A549 (cell line): ENCODE measurements around the gene SMIM20. TPM values are rescaled to one million over a fixed set of nuclear protein-coding genes. Genes with fewer than 3 reads are reported as not detected.

ENCODE experiments used
- ATAC-seq, 2 experiments: fragments of 200-7000 bp in 1 of 2; fragments of >200 bp in 1 of 2; cut with Nextera tagmentation in 1 of 2; cut with Tn5 transposase in 1 of 2; 3 replicates each; pipeline versions ENCODE4 v1.8.0 to v1.9.1; 2018 to 2020; ENCODE audit warnings: mild to moderate bottlenecking in 1 of 2, moderate library complexity in 1 of 2
- CTCF ChIA-PET: fragments of 300-600 bp; sonication (Branson Sonifier 250); formaldehyde crosslinking; extraction: SDS; loops from one replicate; lab custom pipeline; 2021; ENCODE audit warnings: antibody characterized with exemption, inconsistent platforms; lab: Yijun Ruan, JAX
- POLR2A ChIA-PET: fragments of 350-600 bp; formaldehyde crosslinking; extraction: SDS; loops from one replicate; lab custom pipeline; 2021; ENCODE audit warnings: antibody characterized with exemption, inconsistent platforms; lab: Yijun Ruan, JAX
- DNase-seq, 2 experiments: peaks; one replicate each; pipeline versions ENCODE4 v3.0.0 to v3.0.0-alpha.2; 2011 to 2016; ENCODE audit warnings: low read depth in 1 of 2, low spot score in 1 of 2
- FAIRE-seq: peaks from 2 replicates; lab custom pipeline; 2011; peaks lifted over from hg19 to GRCh38; lab: Jason Lieb, UNC
- H3K27ac ChIP-seq, 2 experiments: fragments of >200 bp; sonication (Bioruptor Twin); formaldehyde crosslinking; 3 replicates each; pipeline ENCODE4 v1.5.1; 2016 to 2017
- H3K4me1 ChIP-seq: fragments of >200 bp; sonication (Bioruptor Twin); formaldehyde crosslinking; 3 replicates; pipeline ENCODE4 v1.6.1; 2016
- H3K4me2 ChIP-seq: fragments of >200 bp; sonication (Bioruptor Twin); formaldehyde crosslinking; 3 replicates; pipeline ENCODE4 v1.6.1; 2016
- H3K4me3 ChIP-seq: fragments of >200 bp; sonication (Bioruptor Twin); formaldehyde crosslinking; 3 replicates; pipeline ENCODE4 v1.5.1; 2016
- H3K9me3 ChIP-seq: fragments of >200 bp; sonication (Bioruptor Twin); formaldehyde crosslinking; 3 replicates; pipeline ENCODE4 v1.6.1; 2016
- CBX8 ChIP-seq: fragments of 200-600 bp; sonication (generic); IDR thresholded peaks from 2 replicates; pipeline ENCODE4 v1.6.1; 2016
- CEBPB ChIP-seq, 2 experiments: fragments of >200 bp in 1 of 2; sonication (Bioruptor Twin) in 1 of 2; formaldehyde crosslinking in 1 of 2; IDR thresholded peaks; 2 replicates each; pipeline ENCODE4 v1.6.1; 2012 to 2016
- CHD2 ChIP-seq: fragments of 150-350 bp; IDR thresholded peaks from 2 replicates; pipeline ENCODE4 v1.6.1; 2014; ENCODE audit warnings: low read length; ENCODE audit not compliant: partially characterized antibody
- EHF ChIP-seq: fragments of 250-450 bp; sonication (Bioruptor Pico); IDR thresholded peaks from 2 replicates; pipeline ENCODE4 v1.5.0; 2020; ENCODE audit warnings: mild to moderate bottlenecking
- EHMT2 ChIP-seq: fragments of 200-600 bp; sonication (generic); IDR thresholded peaks from 2 replicates; pipeline ENCODE4 v1.6.1; 2016; ENCODE audit warnings: antibody characterized with exemption, low read depth, mild to moderate bottlenecking, moderate library complexity
- EP300 ChIP-seq, 2 experiments: fragments of >200 bp; sonication (Bioruptor Twin); formaldehyde crosslinking; IDR thresholded peaks; 2 replicates in 1 of 2; 3 replicates in 1 of 2; pipeline ENCODE4 v1.6.1; 2016 to 2017
- ESRRA ChIP-seq: fragments of 150-350 bp; IDR thresholded peaks from 2 replicates; pipeline ENCODE4 v1.6.1; 2014; ENCODE audit warnings: mild to moderate bottlenecking, low read length, borderline replicate concordance
- FOSB ChIP-seq: fragments of 250-450 bp; sonication (Bioruptor Pico); IDR thresholded peaks from 2 replicates; pipeline ENCODE4 v1.5.0; 2020; ENCODE audit warnings: mild to moderate bottlenecking, moderate library complexity
- FOSL2 ChIP-seq, 2 experiments: fragments of 450-650 bp in 1 of 2; fragments of >200 bp in 1 of 2; sonication (Bioruptor Twin) in 1 of 2; formaldehyde crosslinking; IDR thresholded peaks; 2 replicates each; pipeline versions ENCODE4 v1.5.0 to v1.6.1; 2016 to 2020; ENCODE audit warnings: mild to moderate bottlenecking in 1 of 2, moderate library complexity in 1 of 2
- FOXS1 ChIP-seq: fragments of 250-450 bp; sonication (Bioruptor Pico); IDR thresholded peaks from 2 replicates; pipeline ENCODE4 v1.5.0; 2020; ENCODE audit warnings: mild to moderate bottlenecking, moderate library complexity
- GATA3 ChIP-seq: IDR thresholded peaks from 2 replicates; pipeline ENCODE4 v1.6.1; 2012; ENCODE audit warnings: borderline replicate concordance
- HDAC2 ChIP-seq: fragments of 200-600 bp; sonication (generic); IDR thresholded peaks from 2 replicates; pipeline ENCODE4 v1.6.1; 2016
- KDM5A ChIP-seq: fragments of 200-600 bp; sonication (generic); IDR thresholded peaks from 2 replicates; pipeline ENCODE4 v1.6.1; 2016; ENCODE audit warnings: antibody characterized with exemption, mild to moderate bottlenecking
- MAFK ChIP-seq: fragments of 450-650 bp; IDR thresholded peaks from 2 replicates; pipeline ENCODE4 v1.6.1; 2014; ENCODE audit not compliant: partially characterized antibody
- MAZ ChIP-seq: fragments of 150-350 bp; IDR thresholded peaks from 2 replicates; pipeline ENCODE4 v1.6.1; 2014; ENCODE audit warnings: antibody characterized with exemption, low read depth, low read length, borderline replicate concordance
- NFE2L2 ChIP-seq: fragments of 150-350 bp; conservative IDR thresholded peaks from 2 replicates; pipeline ENCODE4 v1.6.1; 2014; ENCODE audit warnings: low read length
- NPAS2 ChIP-seq: fragments of 250-450 bp; sonication (Bioruptor Pico); IDR thresholded peaks from 2 replicates; pipeline ENCODE4 v1.8.0; 2022; ENCODE audit warnings: mild to moderate bottlenecking, moderate library complexity, borderline replicate concordance
- PHF8 ChIP-seq: fragments of 200-600 bp; sonication (generic); IDR thresholded peaks from 2 replicates; pipeline ENCODE4 v1.6.1; 2016; ENCODE audit warnings: low read depth, mild to moderate bottlenecking, antibody characterized with exemption, moderate library complexity, borderline replicate concordance
- POLR2A ChIP-seq: IDR thresholded peaks from 2 replicates; pipeline ENCODE4 v1.6.1; 2012; ENCODE audit warnings: mild to moderate bottlenecking, low read length
- RAD21 ChIP-seq, 2 experiments: fragments of >200 bp in 1 of 2; sonication (Bioruptor Twin) in 1 of 2; formaldehyde crosslinking in 1 of 2; IDR thresholded peaks in 1 of 2; conservative IDR thresholded peaks in 1 of 2; 2 replicates in 1 of 2; 3 replicates in 1 of 2; pipeline ENCODE4 v1.6.1; 2012 to 2018; ENCODE audit warnings: inconsistent platforms in 1 of 2
- REST ChIP-seq: fragments of 200-600 bp; sonication (generic); IDR thresholded peaks from 2 replicates; pipeline ENCODE4 v1.6.1; 2016; ENCODE audit warnings: antibody characterized with exemption, mild to moderate bottlenecking, moderate library complexity
- RFX5 ChIP-seq: fragments of 450-650 bp; IDR thresholded peaks from 2 replicates; pipeline ENCODE4 v1.7.1; 2014; ENCODE audit warnings: antibody characterized with exemption, mild to moderate bottlenecking, moderate library complexity
- TP53 ChIP-seq: fragments of 250-450 bp; sonication (Bioruptor Pico); IDR thresholded peaks from 2 replicates; pipeline ENCODE4 v1.5.0; 2021; ENCODE audit warnings: mild to moderate bottlenecking, moderate library complexity
- ZFP36 ChIP-seq: fragments of 450-650 bp; IDR thresholded peaks from 2 replicates; pipeline ENCODE4 v1.6.1; 2014; ENCODE audit warnings: borderline replicate concordance; ENCODE audit not compliant: partially characterized antibody
- ZSCAN20 ChIP-seq: fragments of 250-450 bp; sonication (Bioruptor Pico); IDR thresholded peaks from 2 replicates; pipeline ENCODE4 v1.8.0; 2022; ENCODE audit warnings: mild to moderate bottlenecking, moderate library complexity
- WGBS: methylation state at CpG from one replicate; pipeline ENCODE4 v1.1.6; 2017; ENCODE audit errors: missing lambda C conversion rate; 5-methylcytosine and 5-hydroxymethylcytosine counted together
- polyA plus RNA-seq, 4 experiments: library from polyadenylated mRNA; depleted of rRNA in 3 of 4; stranded (reverse); fragments of >200 nt; fragmentation: RNase III in 1 of 4; extraction: RNeasy Plus Mini Kit Qiagen cat#74134 plus additional on column Dnase treatment in 1 of 4; gene quantifications; 2 replicates in 3 of 4; 3 replicates in 1 of 4; pipeline ENCODE4 v1.2.3, GENCODE V29; 2011 to 2017
- TF ChIP-seq, protein P1 (sequence below): fragments of 250-450 bp; sonication (Bioruptor Pico); IDR thresholded peaks from 2 replicates; pipeline ENCODE4 v1.5.0; 2020; ENCODE audit warnings: low read depth, mild to moderate bottlenecking, moderate library complexity

Gene SMIM20
- polyA plus RNA-seq, 2 of the 4 experiments (the other 2 are of a cell fraction): 32.9 to 50.5 TPM

- H3K9me3 ChIP-seq: no peaks in the 10 kb centered on the region
- H3K27ac ChIP-seq: no peak overlapping the region
- H3K4me3 ChIP-seq: no peak overlapping the region
- H3K4me1 ChIP-seq: no peaks in the 10 kb centered on the region
- H3K4me2 ChIP-seq: no peak overlapping the region
- ChIA-PET CTCF (interaction anchor here (2.4 kb wide), 1 partner anchor 10 kb away, joined by 6 read pairs; no protein-coding TSS in a partner anchor), POLR2A (no interaction called here)
- 74% methylated on average over 6 of the region's 9 CpGs for WGBS
- FAIRE-seq: no peak
- TF ChIP-seq ZSCAN20 (CRISPR knock-in tag) (no peak), POLR2A (no peak), RFX5 (no peak), CBX8 (no peak), CEBPB (IDR thresholded peaks at IDR 0.05) (no peak), MAFK (no peak), RAD21 (conservative IDR thresholded peaks at IDR 0.05 in 1 of 2, IDR thresholded peaks at IDR 0.05 in 1 of 2) (no peak), FOSB (CRISPR knock-in tag) (no peak), NFE2L2 (no peak), FOXS1 (CRISPR knock-in tag) (no peak), MAZ (no peak), TP53 (CRISPR knock-in tag) (no peak), EHF (CRISPR knock-in tag) (no peak)
- DNase-seq: no peak
- no peak for ATAC-seq
Measured at GRCh38 chr4:25879091-25879584, 34.9 kb upstream of the SMIM20 start.

- 74% methylated on average over 6 of the region's 6 CpGs for WGBS
- H3K4me1 ChIP-seq: no peaks in the 10 kb centered on the region
- no peak overlapping the region for H3K4me2 ChIP-seq
- no peak for DNase-seq
- no peak overlapping the region for H3K4me3 ChIP-seq
- no peak for TF ChIP-seq PHF8
- no peak overlapping the region for H3K27ac ChIP-seq
- POLR2A ChIA-PET: no interaction called here
- CTCF ChIA-PET: interaction anchor here (2.4 kb wide), 1 partner anchor 9 kb away, joined by 6 read pairs; no protein-coding TSS in a partner anchor
- FAIRE-seq: no peak
- no peak for ATAC-seq
- H3K9me3 ChIP-seq: no peaks in the 10 kb centered on the region
Measured at GRCh38 chr4:25879587-25879986, 34.4 kb upstream of the SMIM20 start.

DNA sequence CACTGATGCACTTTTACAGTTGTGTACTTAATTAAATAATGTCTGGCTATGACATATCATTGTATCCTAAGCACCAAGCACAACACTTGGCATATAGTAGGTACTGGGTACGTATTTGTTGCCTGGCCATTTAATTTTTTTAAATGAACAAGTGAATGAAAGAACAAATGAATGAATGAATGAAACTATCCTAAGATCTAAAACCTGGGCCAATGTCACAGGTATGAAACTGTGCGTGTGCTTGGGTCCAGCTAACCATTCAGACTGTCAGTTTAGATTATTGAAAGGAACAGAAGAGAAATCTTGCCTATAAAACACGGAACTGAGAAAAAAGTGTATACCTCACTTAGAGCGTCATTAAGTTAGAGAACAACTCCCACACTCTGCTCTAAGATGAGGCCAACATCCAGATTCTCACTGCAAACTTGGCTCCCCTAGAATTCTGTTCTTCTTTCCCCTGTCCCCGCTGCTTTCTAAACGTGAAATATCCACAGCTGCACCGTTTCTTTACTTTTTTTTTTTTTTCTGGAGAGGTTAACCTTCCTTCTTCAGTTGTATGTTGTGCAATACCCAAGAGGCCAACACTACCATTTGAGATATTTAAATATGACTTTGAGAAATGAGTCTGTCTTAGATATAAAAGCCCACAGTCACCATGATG is 33.9 kb upstream of the SMIM20 start:
- WGBS: 78% methylated on average over 7 of the region's 7 CpGs
- DNase-seq (no peak), ATAC-seq (no peak), FAIRE-seq (no peak)
- POLR2A ChIA-PET: no interaction called here
- Histone ChIP-seq H3K4me1 (no peaks in the 10 kb centered on the region), H3K9me3 (no peaks in the 10 kb centered on the region), H3K4me2 (no peak overlapping the region), H3K4me3 (no peak overlapping the region), H3K27ac (no peak overlapping the region)
- CTCF ChIA-PET: interaction anchor here (2.4 kb wide), 1 partner anchor 9 kb away, joined by 6 read pairs; no protein-coding TSS in a partner anchor
- no peak for TF ChIP-seq ZFP36
- TF ChIP-seq, all 56 proteins: peak for 0

DNA sequence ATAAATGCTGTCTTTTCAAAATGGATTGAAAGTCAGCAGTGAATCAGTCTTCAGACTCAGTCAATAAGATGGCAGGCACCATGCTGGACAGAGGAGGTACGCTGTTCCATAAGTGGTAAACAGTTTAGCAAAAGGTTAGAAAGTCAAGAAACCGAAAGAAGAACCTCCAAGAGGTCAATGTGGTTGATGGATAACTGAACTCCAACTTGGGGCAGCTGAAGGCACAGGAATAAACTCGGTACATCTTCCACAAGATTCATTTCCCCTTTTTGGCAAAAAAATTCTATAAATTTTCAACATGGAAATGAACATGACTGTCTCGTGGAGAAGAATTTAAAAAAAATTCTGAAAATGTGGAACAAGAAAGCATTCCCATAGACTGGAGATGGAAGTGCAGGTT is 32.8 kb upstream of the SMIM20 start:
- FAIRE-seq (no peak), DNase-seq (no peak), ATAC-seq (no peak)
- Histone ChIP-seq H3K27ac (no peak overlapping the region), H3K9me3 (no peaks in the 10 kb centered on the region), H3K4me3 (no peak overlapping the region), H3K4me1 (no peaks in the 10 kb centered on the region), H3K4me2 (no peak overlapping the region)
- 65% methylated on average over 4 of the region's 4 CpGs for WGBS
- ChIA-PET CTCF (no interaction called here), POLR2A (no interaction called here)
- TF ChIP-seq FOSB (CRISPR knock-in tag) (no peak), ESRRA (no peak), GATA3 (no peak), REST (no peak), EHMT2 (no peak), MAFK (no peak), NPAS2 (no peak), EHF (CRISPR knock-in tag) (no peak), HDAC2 (no peak), CHD2 (no peak), RFX5 (no peak), POLR2A (no peak), FOSL2 (IDR thresholded peaks at IDR 0.05) (no peak), FOSL2 (CRISPR knock-in tag; IDR thresholded peaks at IDR 0.05) (no peak), KDM5A (no peak), EP300 (IDR thresholded peaks at IDR 0.05) (no peak)
- TF ChIP-seq, protein P1, sequence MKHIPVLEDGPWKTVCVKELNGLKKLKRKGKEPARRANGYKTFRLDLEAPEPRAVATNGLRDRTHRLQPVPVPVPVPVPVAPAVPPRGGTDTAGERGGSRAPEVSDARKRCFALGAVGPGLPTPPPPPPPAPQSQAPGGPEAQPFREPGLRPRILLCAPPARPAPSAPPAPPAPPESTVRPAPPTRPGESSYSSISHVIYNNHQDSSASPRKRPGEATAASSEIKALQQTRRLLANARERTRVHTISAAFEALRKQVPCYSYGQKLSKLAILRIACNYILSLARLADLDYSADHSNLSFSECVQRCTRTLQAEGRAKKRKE (CRISPR knock-in tag): no peak
